HEK293T (cell line): Measurements from ENCODE around the gene TRIM67.

Experiments
- CTBP1 ChIP-seq: fragments of 450-650 bp; IDR thresholded peaks from 2 replicates; pipeline ENCODE4 v1.6.1; 2016; ENCODE audit warnings: borderline replicate concordance
- FOXA1 ChIP-seq: fragments of 450-650 bp; IDR thresholded peaks from 2 replicates; pipeline ENCODE4 v1.6.1; 2016; ENCODE audit warnings: mild to moderate bottlenecking
- FOXK2 ChIP-seq: fragments of 450-650 bp; IDR thresholded peaks from 2 replicates; pipeline ENCODE4 v1.6.1; 2016; ENCODE audit warnings: mild to moderate bottlenecking
- FOXM1 ChIP-seq: fragments of 450-650 bp; IDR thresholded peaks from 2 replicates; pipeline ENCODE4 v1.6.1; 2017; ENCODE audit warnings: mild to moderate bottlenecking, borderline replicate concordance
- SP1 ChIP-seq: fragments of 450-650 bp; IDR thresholded peaks from 2 replicates; pipeline ENCODE4 v1.6.1; 2017
- SUZ12 ChIP-seq: fragments of 450-650 bp; IDR thresholded peaks from 2 replicates; pipeline ENCODE4 v1.6.1; 2016; ENCODE audit warnings: mild to moderate bottlenecking
- TARDBP ChIP-seq: fragments of 450-650 bp; IDR thresholded peaks from 2 replicates; pipeline ENCODE4 v1.6.1; 2016
- ZNF384 ChIP-seq: fragments of 450-650 bp; IDR thresholded peaks from 2 replicates; pipeline ENCODE4 v1.6.1; 2016
- TF ChIP-seq, protein P1 (sequence below): fragments of 450-650 bp; IDR thresholded peaks from 2 replicates; pipeline ENCODE4 v1.6.1; 2016

DNA sequence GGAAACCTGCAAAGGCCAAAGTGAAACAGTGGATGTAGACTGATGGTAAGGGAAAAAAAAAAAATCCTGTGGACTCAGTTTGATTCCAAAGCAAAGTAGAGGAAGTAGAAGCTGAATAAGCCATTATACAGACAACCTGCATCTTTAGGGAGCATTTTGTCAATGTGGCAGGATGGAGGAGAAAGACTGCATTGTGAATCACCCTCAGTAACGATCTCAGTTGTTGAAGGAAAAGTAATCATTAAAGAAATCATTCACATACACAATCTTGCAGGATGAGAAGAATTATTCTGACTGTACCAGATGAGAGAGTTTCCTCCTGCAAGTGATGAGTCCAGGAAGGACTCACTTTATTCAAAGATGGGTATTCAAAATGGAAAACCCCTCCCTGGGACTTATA lies 45.1 kb upstream of the TRIM67 start:
- TF ChIP-seq FOXK2 (no peak), TARDBP (no peak), FOXA1 (no peak), ZNF384 (no peak), SUZ12 (no peak), SP1 (no peak), FOXM1 (no peak), CTBP1 (no peak)
- TF ChIP-seq, protein P1, sequence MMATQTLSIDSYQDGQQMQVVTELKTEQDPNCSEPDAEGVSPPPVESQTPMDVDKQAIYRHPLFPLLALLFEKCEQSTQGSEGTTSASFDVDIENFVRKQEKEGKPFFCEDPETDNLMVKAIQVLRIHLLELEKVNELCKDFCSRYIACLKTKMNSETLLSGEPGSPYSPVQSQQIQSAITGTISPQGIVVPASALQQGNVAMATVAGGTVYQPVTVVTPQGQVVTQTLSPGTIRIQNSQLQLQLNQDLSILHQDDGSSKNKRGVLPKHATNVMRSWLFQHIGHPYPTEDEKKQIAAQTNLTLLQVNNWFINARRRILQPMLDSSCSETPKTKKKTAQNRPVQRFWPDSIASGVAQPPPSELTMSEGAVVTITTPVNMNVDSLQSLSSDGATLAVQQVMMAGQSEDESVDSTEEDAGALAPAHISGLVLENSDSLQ = no peak
